BLaER1 (cell line): ENCODE results near the gene CLEC10A.

Source experiments
- H3K27ac ChIP-seq: shearing (Covaris generic); formaldehyde crosslinking; 2 replicates; pipeline ENCODE4 v1.8.1; 2022
- H3K27me3 ChIP-seq: shearing (Covaris generic); formaldehyde crosslinking; 2 replicates; pipeline ENCODE4 v1.8.1; 2022
- H3K36me3 ChIP-seq: shearing (Covaris generic); formaldehyde crosslinking; 2 replicates; pipeline ENCODE4 v1.8.1; 2022
- H3K4me1 ChIP-seq: shearing (Covaris generic); formaldehyde crosslinking; 2 replicates; pipeline ENCODE4 v1.8.1; 2022
- H3K4me2 ChIP-seq: shearing (Covaris generic); formaldehyde crosslinking; 2 replicates; pipeline ENCODE4 v1.8.1; 2022
- H3K4me3 ChIP-seq: shearing (Covaris generic); formaldehyde crosslinking; 2 replicates; pipeline ENCODE4 v1.8.1; 2022
- H3K9ac ChIP-seq: shearing (Covaris generic); formaldehyde crosslinking; 2 replicates; pipeline ENCODE4 v1.8.1; 2022
- H3K9me3 ChIP-seq: shearing (Covaris generic); formaldehyde crosslinking; 2 replicates; pipeline ENCODE4 v1.8.1; 2022
- H4K20me1 ChIP-seq: shearing (Covaris generic); formaldehyde crosslinking; 2 replicates; pipeline ENCODE4 v1.8.1; 2022
- Cebpa-rat ChIP-seq: shearing (Covaris generic); IDR thresholded peaks from 2 replicates; pipeline ENCODE4 v1.8.1; 2022

Gene CLEC10A

GRCh38 chr17:7027335-7027734, 52.7 kb downstream of the CLEC10A start:
- Histone ChIP-seq H3K4me3 (no peak overlapping the region), H3K36me3 (0 out of 2 replicates have a peak, but pooled peaks cover 4% of the 10 kb centered on the region), H3K9me3 (no peaks in the 10 kb centered on the region), H3K27me3 (peaks cover 20% of the 10 kb centered on the region), H3K4me2 (0 out of 2 replicates have a peak overlapping the region, but pooled peaks have one; percentile 9), H4K20me1 (no peaks in the 10 kb centered on the region), H3K4me1 (peaks cover 64% of the 10 kb centered on the region), H3K27ac (peak overlapping the region; percentile 4; the same call in 1 of the 2 replicates), H3K9ac (no peak overlapping the region)
- no peak for TF ChIP-seq Cebpa-rat

- peaks cover 26% of the 10 kb centered on the region for H3K27me3 ChIP-seq
- no peak overlapping the region for H3K27ac ChIP-seq
- H3K9ac ChIP-seq: no peak overlapping the region
- H4K20me1 ChIP-seq: no peaks in the 10 kb centered on the region
- TF ChIP-seq Cebpa-rat: no peak
- peaks cover 69% of the 10 kb centered on the region for H3K4me1 ChIP-seq
- H3K9me3 ChIP-seq: no peaks in the 10 kb centered on the region
- no peak overlapping the region for H3K4me3 ChIP-seq
- H3K4me2 ChIP-seq: no peak overlapping the region
- 0 out of 2 replicates have a peak, but pooled peaks cover 4% of the 10 kb centered on the region for H3K36me3 ChIP-seq
These were observed 53.5 kb downstream of the CLEC10A start for GRCh38 chr17:7026471-7027115.

GRCh38 chr17:7025245-7025644, 54.8 kb downstream of the CLEC10A start:
- no peak for TF ChIP-seq Cebpa-rat
- Histone ChIP-seq H4K20me1 (no peaks in the 10 kb centered on the region), H3K9me3 (no peaks in the 10 kb centered on the region), H3K4me1 (peaks cover 67% of the 10 kb centered on the region), H3K36me3 (0 out of 2 replicates have a peak, but pooled peaks cover 4% of the 10 kb centered on the region), H3K9ac (no peak overlapping the region), H3K27me3 (peaks cover 32% of the 10 kb centered on the region), H3K27ac (no peak overlapping the region), H3K4me3 (no peak overlapping the region), H3K4me2 (no peak overlapping the region)
